Neural progenitor cell (in vitro differentiated cells): ENCODE results near the gene NNMT. TPM values are rescaled to one million over a fixed set of nuclear protein-coding genes. Genes with fewer than 3 reads are reported as not detected.
A peak's percentile ranks its signal among the peaks of the same experiment; 100 is the strongest.

Experiments
- DNase-seq: peaks from one replicate; pipeline ENCODE4 v3.0.0-alpha.2; 2016; ENCODE audit warnings: low spot score
- H2AFZ ChIP-seq: fragments of 200-600 bp; sonication (generic); replicated peaks from 2 replicates; pipeline ENCODE4 v1.6.1; 2016; ENCODE audit warnings: antibody characterized with exemption
- H3F3A ChIP-seq: fragments of 200-600 bp; sonication (generic); 2 replicates; pipeline ENCODE4 v1.6.1; 2016; ENCODE audit warnings: antibody characterized with exemption, low read depth
- H3K27ac ChIP-seq: fragments of 200-600 bp; sonication (generic); 2 replicates; pipeline ENCODE4 v1.5.1; 2016; ENCODE audit warnings: mild to moderate bottlenecking
- H3K27me3 ChIP-seq: fragments of 200-600 bp; sonication (generic); 2 replicates; pipeline ENCODE4 v1.6.1; 2016; ENCODE audit warnings: mild to moderate bottlenecking, moderate library complexity
- H3K36me3 ChIP-seq: fragments of 200-600 bp; sonication (generic); 2 replicates; pipeline ENCODE4 v1.5.1; 2016
- H3K4me1 ChIP-seq: fragments of 200-600 bp; sonication (generic); 2 replicates; pipeline ENCODE4 v1.6.1; 2016; ENCODE audit warnings: mixed run types
- H3K4me2 ChIP-seq: fragments of 200-600 bp; sonication (generic); 2 replicates; pipeline ENCODE4 v1.6.1; 2016
- H3K4me3 ChIP-seq: fragments of 200-600 bp; sonication (generic); 2 replicates; pipeline ENCODE4 v1.5.1; 2016
- H3K79me2 ChIP-seq: fragments of 200-600 bp; sonication (generic); 2 replicates; pipeline ENCODE4 v1.6.1; 2016; ENCODE audit warnings: low read depth
- H3K9ac ChIP-seq: fragments of 200-600 bp; sonication (generic); 2 replicates; pipeline ENCODE4 v1.6.1; 2016
- H3K9me3 ChIP-seq: fragments of 200-600 bp; sonication (generic); 2 replicates; pipeline ENCODE4 v1.5.1; 2016; ENCODE audit warnings: low read depth
- H4K20me1 ChIP-seq: fragments of 200-600 bp; sonication (generic); 2 replicates; pipeline ENCODE4 v1.6.1; 2016; ENCODE audit warnings: low read depth
- H3K27ac Mint-ChIP-seq: 3 replicates; pipeline ENCODE4 v1.8.0; 2021; ENCODE audit warnings: mixed read lengths
- H3K27me3 Mint-ChIP-seq: 2 replicates; pipeline ENCODE4 v1.8.0; 2022; ENCODE audit warnings: low read depth, mild to moderate bottlenecking, inconsistent platforms, moderate library complexity, mixed read lengths; ENCODE audit not compliant: insufficient read depth
- H3K36me3 Mint-ChIP-seq: 3 replicates; pipeline ENCODE4 v1.8.0; 2021; ENCODE audit warnings: mixed read lengths
- H3K4me1 Mint-ChIP-seq: 3 replicates; pipeline ENCODE4 v1.8.0; 2021; ENCODE audit warnings: mixed read lengths
- H3K4me3 Mint-ChIP-seq: 3 replicates; pipeline ENCODE4 v1.8.0; 2021; ENCODE audit warnings: mild to moderate bottlenecking, moderate library complexity, mixed read lengths
- H3K9me3 Mint-ChIP-seq: 3 replicates; pipeline ENCODE4 v1.8.0; 2020; ENCODE audit warnings: mixed read lengths
- EZH2 ChIP-seq: fragments of 200-600 bp; sonication (generic); IDR thresholded peaks from 2 replicates; pipeline ENCODE4 v1.6.1; 2017; ENCODE audit warnings: antibody characterized with exemption, mild to moderate bottlenecking, moderate library complexity
- EZH2phosphoT487 ChIP-seq: fragments of 200-600 bp; sonication (generic); IDR thresholded peaks from 2 replicates; pipeline ENCODE4 v1.6.1; 2017; ENCODE audit warnings: antibody characterized with exemption
- total RNA-seq: library from RNA; depleted of rRNA; stranded (reverse); fragments of >200 nt; gene quantifications from 2 replicates; pipeline ENCODE4 v1.2.3, GENCODE V29; 2015; ENCODE audit warnings: low replicate concordance
- TF ChIP-seq, protein P1 (sequence below): fragments of 200-600 bp; sonication (generic); IDR thresholded peaks from 2 replicates; pipeline ENCODE4 v1.5.1; 2017; ENCODE audit warnings: antibody characterized with exemption, mild to moderate bottlenecking

Gene NNMT
- total RNA-seq, 1 donor from 2014 or later = not detected

DNA sequence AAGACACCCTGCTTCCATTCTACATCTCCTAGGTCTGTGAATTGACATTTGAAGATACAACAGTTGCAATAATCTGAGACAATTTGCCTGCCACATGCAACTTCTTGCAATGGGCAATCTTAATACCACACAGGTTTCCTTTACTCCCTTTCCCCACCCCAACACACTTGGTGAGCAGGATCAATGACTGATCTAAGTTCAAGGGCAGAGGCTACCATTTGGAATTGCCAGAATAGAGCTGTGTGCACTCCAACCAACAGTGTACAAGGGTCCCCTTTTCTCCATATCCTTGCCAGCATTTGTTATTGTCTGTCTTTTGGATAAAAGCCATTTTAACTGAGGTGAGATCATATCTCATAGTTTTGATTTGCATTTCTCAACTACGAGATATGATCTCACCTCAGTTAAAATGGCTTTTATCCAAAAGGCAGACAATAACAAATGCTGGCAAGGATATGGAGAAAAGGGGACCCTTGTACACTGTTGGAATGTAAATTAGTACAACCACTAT is 2.9 kb upstream of the NNMT start:
- no peak overlapping the region for H3K4me2 ChIP-seq
- no peak overlapping the region for H3K9ac ChIP-seq
- no peaks in the 10 kb centered on the region for H3K36me3 ChIP-seq
- no peak for TF ChIP-seq EZH2phosphoT487
- TF ChIP-seq EZH2 = no peak
- TF ChIP-seq, protein P1, sequence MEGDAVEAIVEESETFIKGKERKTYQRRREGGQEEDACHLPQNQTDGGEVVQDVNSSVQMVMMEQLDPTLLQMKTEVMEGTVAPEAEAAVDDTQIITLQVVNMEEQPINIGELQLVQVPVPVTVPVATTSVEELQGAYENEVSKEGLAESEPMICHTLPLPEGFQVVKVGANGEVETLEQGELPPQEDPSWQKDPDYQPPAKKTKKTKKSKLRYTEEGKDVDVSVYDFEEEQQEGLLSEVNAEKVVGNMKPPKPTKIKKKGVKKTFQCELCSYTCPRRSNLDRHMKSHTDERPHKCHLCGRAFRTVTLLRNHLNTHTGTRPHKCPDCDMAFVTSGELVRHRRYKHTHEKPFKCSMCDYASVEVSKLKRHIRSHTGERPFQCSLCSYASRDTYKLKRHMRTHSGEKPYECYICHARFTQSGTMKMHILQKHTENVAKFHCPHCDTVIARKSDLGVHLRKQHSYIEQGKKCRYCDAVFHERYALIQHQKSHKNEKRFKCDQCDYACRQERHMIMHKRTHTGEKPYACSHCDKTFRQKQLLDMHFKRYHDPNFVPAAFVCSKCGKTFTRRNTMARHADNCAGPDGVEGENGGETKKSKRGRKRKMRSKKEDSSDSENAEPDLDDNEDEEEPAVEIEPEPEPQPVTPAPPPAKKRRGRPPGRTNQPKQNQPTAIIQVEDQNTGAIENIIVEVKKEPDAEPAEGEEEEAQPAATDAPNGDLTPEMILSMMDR = no peak
- no peaks in the 10 kb centered on the region for H3F3A ChIP-seq
- no peak overlapping the region for H2AFZ ChIP-seq
- Mint-ChIP-seq H3K4me1 (no peaks in the 10 kb centered on the region), H3K4me3 (no peak overlapping the region), H3K9me3 (peaks cover 8% of the 10 kb centered on the region), H3K36me3 (peaks cover 3% of the 10 kb centered on the region), H3K27me3 (peaks cover 5% of the 10 kb centered on the region), H3K27ac (no peak overlapping the region)
- no peak for DNase-seq
- H3K4me1 ChIP-seq = peaks cover 10% of the 10 kb centered on the region
- no peaks in the 10 kb centered on the region for H3K27me3 ChIP-seq
- H3K27ac ChIP-seq = no peak overlapping the region
- H3K4me3 ChIP-seq = no peak overlapping the region
- no peaks in the 10 kb centered on the region for H3K79me2 ChIP-seq
- no peaks in the 10 kb centered on the region for H3K9me3 ChIP-seq
- no peaks in the 10 kb centered on the region for H4K20me1 ChIP-seq

DNA sequence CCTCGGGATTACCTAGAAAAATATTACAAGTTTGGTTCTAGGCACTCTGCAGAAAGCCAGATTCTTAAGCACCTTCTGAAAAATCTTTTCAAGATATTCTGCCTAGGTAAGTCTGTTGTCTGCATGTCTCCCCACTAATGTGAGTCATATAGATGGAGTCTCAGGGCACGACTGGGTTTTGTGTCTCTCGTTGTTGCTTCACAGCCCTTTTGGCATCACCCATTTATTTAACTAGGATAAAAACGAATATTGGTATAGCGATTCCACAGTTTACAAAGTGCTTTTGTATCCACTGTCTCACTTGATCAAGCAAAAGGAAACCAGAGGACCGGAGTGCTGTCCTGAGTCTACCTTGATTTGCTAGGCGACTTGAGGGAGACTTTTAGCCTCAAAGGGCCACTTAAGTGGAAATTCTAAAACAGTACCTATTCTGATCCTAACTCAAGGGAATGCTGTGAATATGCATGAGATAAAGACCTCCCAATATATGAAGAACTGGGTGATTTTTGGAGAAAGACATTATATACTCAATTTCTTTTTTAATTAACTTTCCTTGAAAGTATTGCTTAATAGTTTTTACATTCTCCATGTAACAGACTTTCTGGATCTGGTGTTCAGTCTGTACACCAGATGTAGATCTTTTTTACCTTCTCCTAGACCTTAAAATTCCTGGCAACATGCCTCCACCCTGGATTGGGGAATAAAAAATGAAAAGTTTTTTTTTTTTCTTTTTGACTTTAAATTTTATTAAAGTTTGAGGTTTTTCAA is 590 bp downstream of the NNMT start:
- Histone ChIP-seq H3K27me3 (no peaks in the 10 kb centered on the region), H3K4me2 (no peak overlapping the region), H3K4me3 (no peak overlapping the region), H3K9ac (no peak overlapping the region), H3K27ac (no peak overlapping the region), H3K79me2 (no peaks in the 10 kb centered on the region), H4K20me1 (no peaks in the 10 kb centered on the region), H3K36me3 (no peaks in the 10 kb centered on the region), H3K9me3 (peaks cover 16% of the 10 kb centered on the region), H3K4me1 (no peaks in the 10 kb centered on the region), H2AFZ (no peak overlapping the region), H3F3A (no peaks in the 10 kb centered on the region)
- TF ChIP-seq EZH2 (no peak), EZH2phosphoT487 (no peak)
- TF ChIP-seq, protein P1 = no peak
- Mint-ChIP-seq H3K4me1 (no peaks in the 10 kb centered on the region), H3K27ac (no peak overlapping the region), H3K27me3 (peaks cover 5% of the 10 kb centered on the region), H3K36me3 (peaks cover 3% of the 10 kb centered on the region), H3K9me3 (peaks cover 13% of the 10 kb centered on the region), H3K4me3 (no peak overlapping the region)
- no peak for DNase-seq

- Histone ChIP-seq H3F3A (no peaks in the 10 kb centered on the region), H3K79me2 (no peaks in the 10 kb centered on the region), H3K4me1 (peaks cover 8% of the 10 kb centered on the region), H3K36me3 (no peaks in the 10 kb centered on the region), H2AFZ (peak overlapping the region; percentile 7), H3K27ac (no peak overlapping the region), H4K20me1 (no peaks in the 10 kb centered on the region), H3K9me3 (peaks cover 17% of the 10 kb centered on the region), H3K9ac (no peak overlapping the region), H3K4me2 (no peak overlapping the region), H3K4me3 (no peak overlapping the region), H3K27me3 (no peaks in the 10 kb centered on the region)
- TF ChIP-seq EZH2 (no peak), EZH2phosphoT487 (no peak)
- TF ChIP-seq, protein P1 = no peak
- DNase-seq = no peak
- peaks cover 3% of the 10 kb centered on the region for H3K36me3 Mint-ChIP-seq
- H3K27ac Mint-ChIP-seq = no peak overlapping the region
- H3K9me3 Mint-ChIP-seq = peaks cover 17% of the 10 kb centered on the region
- H3K4me1 Mint-ChIP-seq = peaks cover 2% of the 10 kb centered on the region
- H3K27me3 Mint-ChIP-seq = peaks cover 5% of the 10 kb centered on the region
- no peak overlapping the region for H3K4me3 Mint-ChIP-seq
Measured at GRCh38 chr11:114297806-114298709, 1.9 kb downstream of the NNMT start.
